ENCODE results near the gene TRPM6. TPM values are rescaled to one million over a fixed set of nuclear protein-coding genes. Genes with fewer than 3 reads are reported as not detected.
"Not testable (repeated sequence)": the region's sequence is repeated elsewhere in the genome, so short reads cannot be mapped to it uniquely, and the experiment has no call there.

TRPM6 gene
- polyA plus RNA-seq, 1 experiment, result 0.02 TPM

- POLR2A ChIA-PET, result no interaction called here
- no peak for TF ChIP-seq CTCF (IDR thresholded peaks at IDR 0.05; ENCODE audit: insufficient read depth, low read depth, low read length)
- CTCF ChIA-PET, result no interaction called here
- DNase-seq (ENCODE audit: low read depth), result no peak
- H3K36me3 ChIP-seq (ENCODE audit: control insufficient read depth, insufficient read depth, low read length), result no peaks in the 10 kb centered on the region
- H3K27me3 ChIP-seq (ENCODE audit: control insufficient read depth, insufficient read depth, low read length), result no peaks in the 10 kb centered on the region
- H3K4me3 ChIP-seq (ENCODE audit: low read depth, low read length), result no peak overlapping the region
Observed at GRCh38 chr9:74865177-74865576, 22.5 kb downstream of the TRPM6 start.

DNA sequence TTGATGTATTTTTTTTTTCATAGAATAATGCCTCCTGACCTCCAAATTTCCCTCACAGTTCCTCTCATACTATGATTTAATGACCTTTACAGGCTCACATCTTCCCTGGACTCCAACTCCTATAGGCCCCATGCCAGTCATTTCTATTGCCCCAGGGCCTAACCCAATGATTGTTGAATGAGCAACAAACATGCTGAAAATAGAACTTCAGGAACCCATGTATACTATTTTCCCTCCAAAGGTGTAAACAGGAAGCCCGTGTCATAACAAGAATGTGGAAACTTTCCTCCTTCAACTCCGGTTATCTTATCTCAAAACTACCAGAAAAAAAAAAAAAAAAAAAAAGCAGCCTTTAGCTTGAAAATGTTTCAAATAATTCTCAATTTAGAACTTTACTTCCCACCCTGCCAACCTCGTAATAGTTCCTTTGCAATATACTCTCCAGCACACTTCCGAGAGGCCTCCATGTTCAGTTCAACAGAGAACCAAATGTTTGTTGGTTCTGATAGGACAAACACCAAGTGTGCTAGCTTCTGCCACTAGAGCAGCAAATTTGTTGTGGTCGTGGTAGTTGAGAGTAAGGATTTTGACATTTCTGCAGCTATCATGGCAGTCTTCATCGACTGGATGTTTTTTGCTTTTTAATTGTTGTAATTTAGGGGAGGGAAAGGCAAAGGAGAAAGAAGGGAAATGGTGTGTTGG, 25.8 kb downstream of the TRPM6 start:
- no peak for DNase-seq (ENCODE audit: low read depth)
- Histone ChIP-seq H3K27me3 (ENCODE audit: control insufficient read depth, insufficient read depth, low read length) (no peaks in the 10 kb centered on the region), H3K4me3 (ENCODE audit: low read depth, low read length) (no peak overlapping the region), H3K36me3 (ENCODE audit: control insufficient read depth, insufficient read depth, low read length) (no peaks in the 10 kb centered on the region)
- CTCF ChIA-PET, result no interaction called here
- POLR2A ChIA-PET, result no interaction called here
- no peak for TF ChIP-seq CTCF (IDR thresholded peaks at IDR 0.05; ENCODE audit: insufficient read depth, low read depth, low read length)

GRCh38 chr9:74861071-74861470, 26.6 kb downstream of the TRPM6 start:
- DNase-seq (ENCODE audit: low read depth), result no peak
- no peak for TF ChIP-seq CTCF (IDR thresholded peaks at IDR 0.05; ENCODE audit: insufficient read depth, low read depth, low read length)
- Histone ChIP-seq H3K36me3 (ENCODE audit: control insufficient read depth, insufficient read depth, low read length) (no peaks in the 10 kb centered on the region), H3K27me3 (ENCODE audit: control insufficient read depth, insufficient read depth, low read length) (no peaks in the 10 kb centered on the region), H3K4me3 (ENCODE audit: low read depth, low read length) (no peak overlapping the region)
- ChIA-PET CTCF (no interaction called here), POLR2A (no interaction called here)

DNA sequence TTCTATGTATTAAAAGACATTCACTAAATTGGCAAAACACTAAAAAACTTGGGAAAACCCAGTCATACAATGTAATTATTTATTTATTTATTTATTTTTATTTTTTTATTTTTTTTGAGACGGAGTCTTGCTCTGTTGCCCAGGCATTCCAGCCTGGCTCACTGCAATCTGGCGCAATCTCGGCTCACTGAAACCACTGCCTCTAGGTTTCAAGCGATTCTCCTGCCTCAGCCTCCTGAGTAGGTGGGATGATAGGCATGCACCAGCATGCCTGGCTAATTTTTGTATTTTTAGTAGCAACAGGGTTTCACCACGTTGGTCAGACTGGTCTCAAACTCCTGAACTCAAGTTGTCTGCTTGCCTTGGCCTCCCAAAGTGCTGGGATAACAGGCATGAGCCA, 27.5 kb downstream of the TRPM6 start:
- not testable (repeated sequence) for H3K27me3 ChIP-seq (ENCODE audit: control insufficient read depth, insufficient read depth, low read length); DNase-seq (ENCODE audit: low read depth)

DNA sequence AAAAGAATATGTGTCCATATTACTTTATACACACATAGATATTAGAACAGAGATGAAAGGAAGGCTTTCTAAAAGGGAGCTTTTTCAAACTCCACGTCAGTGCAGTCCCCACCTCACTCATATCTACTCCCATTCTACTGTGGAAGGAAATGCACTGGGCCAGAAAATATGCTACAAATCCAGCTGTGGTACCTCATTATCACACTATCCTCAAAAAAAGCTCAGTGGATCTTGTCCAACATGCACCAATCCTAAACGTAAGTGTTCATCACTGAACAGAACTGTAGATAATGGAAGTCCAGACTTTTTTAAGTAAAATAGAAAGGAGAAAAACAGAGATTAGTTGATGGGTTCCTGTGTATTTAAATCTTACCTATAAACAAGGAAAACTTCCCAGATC, 27.9 kb downstream of the TRPM6 start:
- POLR2A ChIA-PET, result no interaction called here

More for the DNA sequence above, 27.5 kb downstream of the TRPM6 start:
- H3K36me3 ChIP-seq (ENCODE audit: control insufficient read depth, insufficient read depth, low read length); CTCF ChIA-PET; POLR2A ChIA-PET; H3K4me3 ChIP-seq (ENCODE audit: low read depth, low read length): not testable (repeated sequence)

More for the DNA sequence above, 27.9 kb downstream of the TRPM6 start:
- no peak for DNase-seq (ENCODE audit: low read depth)
- TF ChIP-seq CTCF (IDR thresholded peaks at IDR 0.05; ENCODE audit: insufficient read depth, low read depth, low read length), result no peak
- CTCF ChIA-PET, result no interaction called here
- no peak overlapping the region for H3K4me3 ChIP-seq (ENCODE audit: low read depth, low read length)
- H3K27me3 ChIP-seq (ENCODE audit: control insufficient read depth, insufficient read depth, low read length), result no peaks in the 10 kb centered on the region
- no peaks in the 10 kb centered on the region for H3K36me3 ChIP-seq (ENCODE audit: control insufficient read depth, insufficient read depth, low read length)

Measured in BJ (cell line).